HCT116 (cell line): ENCODE measurements around the gene LASP1NB.

Experiments used
- CTCF ChIP-seq, 3 experiments: fragments of 200-600 bp in 1 of 3; sonication (generic) in 1 of 3; IDR thresholded peaks in 2 of 3; conservative IDR thresholded peaks in 1 of 3; 2 replicates each; pipeline ENCODE4 v1.5.1; 2012 to 2017; ENCODE audit warnings: low read depth in 2 of 3, low read length in 2 of 3, antibody characterized with exemption in 1 of 3, borderline replicate concordance in 1 of 3, control low read depth in 1 of 3, mild to moderate bottlenecking in 1 of 3, mixed read lengths in 1 of 3, mixed run types in 1 of 3, moderate library complexity in 1 of 3; ENCODE audit not compliant: insufficient read depth in 1 of 3
- EZH2phosphoT487 ChIP-seq: fragments of 200-600 bp; IDR thresholded peaks from 2 replicates; pipeline ENCODE4 v1.6.1; 2018; ENCODE audit warnings: antibody characterized with exemption, borderline replicate concordance
- MAX ChIP-seq: IDR thresholded peaks from 2 replicates; pipeline ENCODE4 v1.6.1; 2012
- POLR2A ChIP-seq: IDR thresholded peaks from 2 replicates; pipeline ENCODE4 v1.7.0; 2011; ENCODE audit warnings: borderline replicate concordance; ENCODE audit not compliant: insufficient read depth, insufficient read length; ENCODE audit errors: extremely low read depth
- POLR2AphosphoS5 ChIP-seq: IDR thresholded peaks from 2 replicates; pipeline ENCODE4 v1.6.1; 2011; ENCODE audit warnings: mild to moderate bottlenecking, low read depth, low read length, moderate library complexity
- YY1 ChIP-seq: IDR thresholded peaks from 2 replicates; pipeline ENCODE4 v1.6.1; 2011; ENCODE audit warnings: low read length, low read depth, moderate library complexity, mild to moderate bottlenecking; ENCODE audit not compliant: insufficient replicate concordance; ENCODE audit errors: extremely low read depth
- ZFX ChIP-seq: fragments of 450-650 bp; IDR thresholded peaks from 2 replicates; pipeline ENCODE4 v1.6.1; 2017
- ZNF274 ChIP-seq: fragments of 200-500 bp; sonication (Bioruptor generic); IDR thresholded peaks from 2 replicates; pipeline ENCODE4 v1.6.1; 2014; ENCODE audit warnings: mild to moderate bottlenecking, low read depth, low read length, inconsistent platforms

GRCh38 chr17:38896346-38896954 is 29.0 kb upstream of the LASP1NB start:
- TF ChIP-seq CTCF (IDR thresholded peaks at IDR 0.05 in 2 of 3, conservative IDR thresholded peaks at IDR 0.05 in 1 of 3; ENCODE audit: borderline replicate concordance in 1 of 3, insufficient read depth in 1 of 3, low read depth in 2 of 3, low read length in 2 of 3) = no peak
- no peak for TF ChIP-seq YY1
- no peak for TF ChIP-seq POLR2A
- TF ChIP-seq EZH2phosphoT487 = no peak
- no peak for TF ChIP-seq POLR2AphosphoS5
- no peak for TF ChIP-seq ZFX
- TF ChIP-seq ZNF274 = no peak
- no peak for TF ChIP-seq MAX
